GM18868 (cell line): ENCODE measurements around the gene TMEM248.
A peak's percentile ranks its signal among the peaks of the same experiment; 100 is the strongest.
"Not testable (repeated sequence)": the region's sequence is repeated elsewhere in the genome, so short reads cannot be mapped to it uniquely, and the experiment has no call there.

Source experiments
- ATAC-seq: cut with Tn5 transposase; IDR thresholded peaks from one replicate; pipeline ENCODE4 v1.9.1; 2021; ENCODE audit warnings: mild to moderate bottlenecking, moderate library complexity; ENCODE audit not compliant: unreplicated experiment

TMEM248 gene

GRCh38 chr7:66948480-66949109 is 27.6 kb downstream of the TMEM248 start:
- no peak for ATAC-seq

GRCh38 chr7:66950311-66950710 is 29.3 kb downstream of the TMEM248 start:
- no peak for ATAC-seq

GRCh38 chr7:66950763-66951162 is 29.7 kb downstream of the TMEM248 start:
- no peak for ATAC-seq

- no peak for ATAC-seq
These were observed 31.5 kb downstream of the TMEM248 start for GRCh38 chr7:66952343-66953043.

- ATAC-seq = no peak
These were observed 32.0 kb downstream of the TMEM248 start for GRCh38 chr7:66953044-66953427.

- no peak for ATAC-seq
These were observed 36.7 kb downstream of the TMEM248 start for GRCh38 chr7:66957595-66958290.

GRCh38 chr7:66958538-66959350 is 37.7 kb downstream of the TMEM248 start:
- no peak for ATAC-seq

- no peak for ATAC-seq
These were observed 39.2 kb downstream of the TMEM248 start for GRCh38 chr7:66960192-66960591.

GRCh38 chr7:66961096-66961495 is 40.1 kb downstream of the TMEM248 start:
- no peak for ATAC-seq

GRCh38 chr7:66964411-66964810 is 43.4 kb downstream of the TMEM248 start:
- no peak for ATAC-seq

GRCh38 chr7:66967029-66967428 is 46.0 kb downstream of the TMEM248 start:
- no peak for ATAC-seq

GRCh38 chr7:66969001-66969400 is 48.0 kb downstream of the TMEM248 start:
- ATAC-seq = not testable (repeated sequence)

- ATAC-seq = no peak
These were observed 49.3 kb downstream of the TMEM248 start for GRCh38 chr7:66970310-66970709.

GRCh38 chr7:66974986-66975590 is 54.1 kb downstream of the TMEM248 start:
- ATAC-seq = no peak

GRCh38 chr7:66978312-66978711 is 57.3 kb downstream of the TMEM248 start:
- ATAC-seq = not testable (repeated sequence)

- not testable (repeated sequence) for ATAC-seq
These were observed 58.0 kb downstream of the TMEM248 start for GRCh38 chr7:66979013-66979412.

- ATAC-seq = not testable (repeated sequence)
These were observed 59.3 kb downstream of the TMEM248 start for GRCh38 chr7:66980336-66980735.

GRCh38 chr7:66989552-66989951 is 68.5 kb downstream of the TMEM248 start:
- not testable (repeated sequence) for ATAC-seq

GRCh38 chr7:66994051-66994450 is 73.0 kb downstream of the TMEM248 start:
- not testable (repeated sequence) for ATAC-seq

GRCh38 chr7:66994691-66995049 is 73.6 kb downstream of the TMEM248 start:
- peak; percentile 38 for ATAC-seq
